K562 (cell line): ENCODE data around the gene NACC1. TPM values are rescaled to one million over a fixed set of nuclear protein-coding genes. Genes with fewer than 3 reads are reported as not detected.

Experiments
- ATAC-seq: fragments of 200-7000 bp; cut with Tn5 transposase; 3 replicates; pipeline ENCODE4 v1.9.1; 2020; ENCODE audit warnings: moderate library complexity
- BruUV-seq: library from RNA; stranded (reverse); fragments of 400-500 nt; replicated peaks from 2 replicates; lab custom pipeline; 2021; lab: Mats Ljungman, UMichigan
- CTCF ChIA-PET: fragments of 300-600 bp; formaldehyde crosslinking; extraction: SDS; loops from one replicate; lab custom pipeline; 2021; ENCODE audit warnings: low intra/inter-chr PET ratio; lab: Yijun Ruan, JAX
- POLR2A ChIA-PET: fragments of 300-600, 350-650 bp; sonication (Branson Sonifier 250); formaldehyde crosslinking; extraction: SDS; loops from one replicate; lab custom pipeline; 2021; ENCODE audit warnings: antibody characterized with exemption, inconsistent platforms; lab: Yijun Ruan, JAX
- DNase-seq, 4 experiments: peaks; one replicate each; pipeline versions ENCODE4 v3.0.0 to v3.0.0-alpha.2; 2011 to 2018; ENCODE audit warnings: low spot score in 3 of 4, mixed read lengths in 3 of 4; ENCODE audit errors: extremely low read depth in 1 of 4
- FAIRE-seq: peaks from 2 replicates; lab custom pipeline; 2011; peaks lifted over from hg19 to GRCh38; lab: Jason Lieb, UNC
- H2AFZ ChIP-seq: 2 replicates; pipeline ENCODE4 v1.6.0; 2011; ENCODE audit warnings: low read depth, low read length, control low read depth, inconsistent platforms
- H3K27ac ChIP-seq: fragments of 200-600 bp; 3 replicates; pipeline ENCODE4 v1.8.0; 2011; ENCODE audit warnings: low read depth, mild to moderate bottlenecking, control low read depth, inconsistent platforms, low read length, moderate library complexity, mixed read lengths; ENCODE audit errors: extremely low read depth
- H3K27me3 ChIP-seq, 2 experiments: fragments of 300-600 bp in 1 of 2; 2 replicates in 1 of 2; 3 replicates in 1 of 2; pipeline versions ENCODE4 v1.6.0 to v1.8.0; 2011; ENCODE audit warnings: inconsistent platforms in 2 of 2, low read length in 2 of 2, mild to moderate bottlenecking in 1 of 2, mixed read lengths in 1 of 2, moderate library complexity in 1 of 2; ENCODE audit not compliant: control insufficient read depth in 2 of 2, insufficient read depth in 2 of 2
- H3K36me3 ChIP-seq: fragments of 300-600 bp; 3 replicates; pipeline ENCODE4 v1.8.0; 2011; ENCODE audit warnings: mild to moderate bottlenecking, low read length, inconsistent platforms; ENCODE audit not compliant: control insufficient read depth, insufficient read depth
- H3K4me1 ChIP-seq, 2 experiments: fragments of 200-600 bp in 1 of 2; replicated peaks in 1 of 2; 2 replicates in 1 of 2; 3 replicates in 1 of 2; pipeline versions ENCODE4 v1.5.1 to v1.8.0; 2011; ENCODE audit warnings: inconsistent platforms in 2 of 2, low read length in 2 of 2, mild to moderate bottlenecking in 1 of 2, mixed read lengths in 1 of 2, moderate library complexity in 1 of 2; ENCODE audit not compliant: control insufficient read depth in 2 of 2, insufficient read depth in 2 of 2
- H3K4me2 ChIP-seq: 2 replicates; pipeline ENCODE4 v1.6.1; 2011; ENCODE audit warnings: low read length, control low read depth, inconsistent platforms, mixed read lengths; ENCODE audit not compliant: insufficient read depth
- H3K4me3 ChIP-seq: fragments of 200-600 bp; sonication (generic), shearing (Covaris generic); 2 replicates; pipeline ENCODE4 v1.5.1; 2016; ENCODE audit warnings: control low read depth, inconsistent platforms
- H3K79me2 ChIP-seq: fragments of 200-600 bp; 3 replicates; pipeline ENCODE4 v1.8.0; 2011; ENCODE audit warnings: low read length, inconsistent platforms; ENCODE audit not compliant: control insufficient read depth, insufficient read depth
- H3K9ac ChIP-seq, 2 experiments: 2 replicates each; pipeline versions ENCODE4 v1.6.0 to v1.6.1; 2011; ENCODE audit warnings: low read depth in 2 of 2, low read length in 2 of 2, control low read depth in 1 of 2, inconsistent platforms in 1 of 2, mild to moderate bottlenecking in 1 of 2, mixed read lengths in 1 of 2; ENCODE audit not compliant: insufficient read depth in 1 of 2
- H3K9me1 ChIP-seq: one replicate; pipeline ENCODE4 v1.6.0; 2011; ENCODE audit warnings: inconsistent platforms, mild to moderate bottlenecking, low read length, moderate library complexity; ENCODE audit not compliant: control insufficient read depth, insufficient read depth
- H3K9me3 ChIP-seq: replicated peaks from 2 replicates; pipeline ENCODE4 v1.5.1; 2011; ENCODE audit warnings: low read depth, low read length, inconsistent platforms; ENCODE audit not compliant: control insufficient read depth, insufficient read depth
- H4K20me1 ChIP-seq: replicated peaks from 2 replicates; pipeline ENCODE4 v1.6.1; 2011; ENCODE audit warnings: low read length, inconsistent platforms, mixed read lengths; ENCODE audit not compliant: control insufficient read depth, insufficient read depth
- IRF2 ChIP-seq: sonication (generic); formaldehyde crosslinking; IDR thresholded peaks from 2 replicates; pipeline ENCODE4 v1.8.1; 2022; ENCODE audit warnings: mild to moderate bottlenecking, missing genetic modification reagents
- POLR2AphosphoS5 ChIP-seq: IDR thresholded peaks from 2 replicates; pipeline ENCODE4 v1.6.1; 2011; ENCODE audit warnings: mild to moderate bottlenecking, low read depth, low read length, moderate library complexity; ENCODE audit not compliant: control insufficient read depth, insufficient read depth
- RBFOX2 ChIP-seq: fragments of 200-400 bp; formaldehyde crosslinking; IDR thresholded peaks from 2 replicates; pipeline ENCODE4 v1.6.1; 2017; ENCODE audit warnings: low read depth, mild to moderate bottlenecking, low read length, moderate library complexity
- ZNF274 ChIP-seq: IDR thresholded peaks from 2 replicates; pipeline ENCODE4 v1.6.1; 2011; ENCODE audit warnings: low read depth, mild to moderate bottlenecking, low read length, moderate library complexity, borderline replicate concordance
- WGBS: fragments of 100-300 bp; shearing (Covaris generic); methylation state at CpG from one replicate; pipeline ENCODE4 v1.1.6; 2016; ENCODE audit warnings: low coverage, mixed read lengths; ENCODE audit not compliant: insufficient coverage; ENCODE audit errors: missing lambda C conversion rate; 5-methylcytosine and 5-hydroxymethylcytosine counted together
- in situ Hi-C: fragments of 300-500 bp; cut with MboI; formaldehyde crosslinking; loops from 4 replicates; pipeline ENCODE4 v1.15.0; 2018; ENCODE audit warnings: inconsistent platforms, mixed read lengths
- intact Hi-C: fragments of 100-400 bp; cut with micrococcal nuclease; formaldehyde crosslinking; loops from 2 replicates; pipeline ENCODE4 v1.14.2; 2022
- polyA plus RNA-seq, 8 experiments: library from polyadenylated mRNA; depleted of rRNA in 4 of 8; stranded (reverse) in 5 of 8; unstranded in 3 of 8; fragments of >200 nt; fragmentation: Nextera tagmentation in 2 of 8; fragmentation: Illumina TruSeq in 1 of 8; extraction: Ambion mirVana in 2 of 8; extraction: Trizol in 1 of 8; gene quantifications; 2 replicates each; pipeline versions ENCODE4 v1.2.1 to v1.2.3, GENCODE V29; 2011 to 2014; ENCODE audit warnings: inconsistent platforms in 1 of 8, missing spikeins in 1 of 8
- total RNA-seq, 7 experiments: library from RNA; depleted of rRNA in 6 of 7; stranded (reverse); fragments of >200 nt in 6 of 7; fragmentation: Illumina TruSeq in 2 of 7; extraction: Trizol in 2 of 7; gene quantifications; 2 replicates each; pipeline versions ENCODE4 v1.2.1 to v1.2.3, GENCODE V29; 2011 to 2021; ENCODE audit warnings: low replicate concordance in 1 of 7
- TF ChIP-seq, protein P1 (sequence below): sonication (generic); formaldehyde crosslinking; IDR thresholded peaks from 2 replicates; pipeline ENCODE4 v1.9.0; 2022; ENCODE audit warnings: mild to moderate bottlenecking, missing genetic modification reagents

The NACC1 gene
- total and polyA plus RNA-seq, 9 of the 15 experiments (the other 6 are each of a cell fraction or from before 2014, with no cell fraction given), result 0.04 to 96.6 (median 25.8) TPM

DNA sequence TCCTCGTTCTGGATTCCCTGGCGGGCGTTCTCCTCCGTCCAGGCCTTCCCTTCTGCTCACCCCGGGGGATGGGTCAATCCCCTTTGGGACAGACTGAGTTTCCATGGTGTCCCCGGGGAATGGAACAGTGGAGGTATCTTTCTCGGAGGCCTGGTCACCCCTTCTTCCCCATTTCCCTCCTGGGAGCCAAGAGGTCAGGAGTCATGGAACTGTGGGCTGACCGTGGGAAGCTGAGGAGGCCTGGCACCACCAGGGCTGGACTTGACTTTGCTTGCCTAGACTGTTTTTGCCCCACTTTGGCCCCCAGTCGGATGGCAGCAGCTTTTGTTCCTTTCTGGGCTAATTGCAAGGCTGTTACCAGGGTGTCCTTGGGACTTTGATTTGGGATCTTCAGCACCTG, 2.0 kb downstream of the NACC1 start:
- WGBS, result 78% methylated on average over 9 of the region's 9 CpGs
- H3K4me1 ChIP-seq, result peaks cover 21 to 56% of the 10 kb centered on the region in 2 experiments; a peak in 4 of 5 replicates
- FAIRE-seq, result no peak
- peak overlapping the region; percentile 62 to 97; a peak in 3 of 4 replicates for H3K9ac ChIP-seq
- peaks cover 95% of the 10 kb centered on the region for H3K79me2 ChIP-seq
- H4K20me1 ChIP-seq, result peaks cover 52% of the 10 kb centered on the region
- TF ChIP-seq IRF2 (CRISPR knock-in tag) (no peak), RBFOX2 (0 out of 2 replicates have a peak, but pooled peaks have one; percentile 42)
- TF ChIP-seq, protein P1, sequence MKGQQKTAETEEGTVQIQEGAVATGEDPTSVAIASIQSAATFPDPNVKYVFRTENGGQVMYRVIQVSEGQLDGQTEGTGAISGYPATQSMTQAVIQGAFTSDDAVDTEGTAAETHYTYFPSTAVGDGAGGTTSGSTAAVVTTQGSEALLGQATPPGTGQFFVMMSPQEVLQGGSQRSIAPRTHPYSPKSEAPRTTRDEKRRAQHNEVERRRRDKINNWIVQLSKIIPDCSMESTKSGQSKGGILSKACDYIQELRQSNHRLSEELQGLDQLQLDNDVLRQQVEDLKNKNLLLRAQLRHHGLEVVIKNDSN (CRISPR knock-in tag), result 0 out of 2 replicates have a peak, but pooled peaks have one; percentile 11
- TF ChIP-seq, all 486 proteins: peak for 2
- CTCF ChIA-PET, result no interaction called here
- no peak for ATAC-seq
- Histone ChIP-seq H3K4me3 (no peak overlapping the region), H3K27me3 (no peaks in the 10 kb centered on the region), H3K36me3 (peaks cover 63% of the 10 kb centered on the region), H3K9me1 (peaks cover 12% of the 10 kb centered on the region), H3K4me2 (peak overlapping the region; percentile 88), H2AFZ (no peak overlapping the region), H3K27ac (peak overlapping the region; percentile 95; the same call in 2 of the 3 replicates), H3K9me3 (no peaks in the 10 kb centered on the region)
- intact Hi-C loops (no loop called here), in situ Hi-C loops (no loop called here)
- no peak for DNase-seq
- BruUV-seq, result no TSS peak
- POLR2A ChIA-PET, result interaction anchor here (0.5 to 4.9 kb wide), 12 partner anchors 8 to 35 kb away, joined by 3 to 31 read pairs (median 6); partner anchors contain the start of genes IER2 and STX10

DNA sequence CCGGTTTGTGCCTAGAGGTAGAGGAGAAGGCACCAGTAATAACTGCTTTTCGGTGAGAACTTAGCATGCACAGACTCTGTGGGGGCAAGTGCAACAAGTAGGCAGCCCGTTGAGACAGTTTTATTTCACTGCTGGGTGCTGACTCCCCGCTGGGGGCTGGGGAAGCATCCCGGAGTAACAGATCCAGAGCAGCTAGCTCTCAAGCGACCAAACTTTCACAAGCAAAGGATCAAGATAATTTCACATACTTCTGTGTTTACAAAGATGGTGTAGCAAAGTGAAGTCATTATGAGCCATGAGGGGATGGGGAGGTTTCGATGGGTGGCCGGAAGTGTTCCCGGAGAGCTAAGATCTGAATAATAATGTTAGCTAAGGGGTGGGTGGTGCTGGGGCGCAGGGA, 2.8 kb downstream of the NACC1 start:
- Histone ChIP-seq H3K36me3 (peaks cover 63% of the 10 kb centered on the region), H2AFZ (no peak overlapping the region), H3K4me3 (no peak overlapping the region), H3K9ac (peak overlapping the region in 1 of 2 experiments; percentile 97; a peak in 1 of 4 replicates), H3K79me2 (peaks cover 94% of the 10 kb centered on the region), H3K9me3 (no peaks in the 10 kb centered on the region), H3K4me2 (peak overlapping the region; percentile 88), H3K9me1 (peaks cover 12% of the 10 kb centered on the region), H3K27ac (no peak overlapping the region), H4K20me1 (peaks cover 53% of the 10 kb centered on the region), H3K27me3 (no peaks in the 10 kb centered on the region), H3K4me1 (peaks cover 21 to 48% of the 10 kb centered on the region in 2 experiments; a peak in 4 of 5 replicates)
- no TSS peak for BruUV-seq
- TF ChIP-seq POLR2AphosphoS5, result 0 out of 2 replicates have a peak, but pooled peaks have one; percentile 4
- TF ChIP-seq ZNF274, result no peak
- intact Hi-C loops, result no loop called here
- DNase-seq, result no peak
- ChIA-PET POLR2A (interaction anchor here (0.7 to 3.0 kb wide), 6 partner anchors 8 to 31 kb away, joined by 3 to 12 read pairs (median 4); partner anchors contain the start of genes IER2 and STX10), CTCF (no interaction called here)
- in situ Hi-C loops, result no loop called here
- WGBS, result 82% methylated on average over 10 of the region's 10 CpGs
- FAIRE-seq, result no peak
- ATAC-seq, result no peak
